ENCODE data around the gene CPEB2.

The CPEB2 gene

GRCh38 chr4:15001869-15002658, at the start of gene CPEB2:
CPEB2 (plus strand) TSS chr4:15002481; CDS start chr4:15002674, 193 bp downstream.
- peak; percentile 97 for DNase-seq

DNA sequence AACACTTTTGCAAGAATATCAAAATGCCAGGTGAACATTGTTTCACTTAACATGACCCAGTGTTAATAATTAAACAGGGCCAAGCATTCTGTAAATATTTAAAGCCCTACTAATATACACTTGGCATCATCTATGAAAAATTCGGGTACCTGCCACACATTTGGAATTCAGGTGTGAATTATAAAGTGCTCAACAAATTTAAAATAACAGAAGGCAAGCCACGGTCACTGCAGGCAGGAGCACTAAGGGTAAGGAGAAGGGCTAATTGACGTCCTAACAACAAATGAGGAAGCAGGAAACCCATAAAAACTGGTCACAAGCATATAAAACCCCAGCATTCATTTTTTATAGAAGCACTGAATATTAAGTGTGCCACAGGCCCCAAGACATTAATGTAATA, 43.8 kb upstream of the CPEB2 start:
- DNase-seq, result no peak

- no peak for DNase-seq
Measured at GRCh38 chr4:14961292-14961691, 41.0 kb upstream of the CPEB2 start.

- no peak for DNase-seq
Measured at GRCh38 chr4:14965071-14965470, 37.2 kb upstream of the CPEB2 start.

GRCh38 chr4:14967982-14968381, 34.3 kb upstream of the CPEB2 start:
- no peak for DNase-seq

- DNase-seq, result no peak
Measured at GRCh38 chr4:14977830-14978229, 24.5 kb upstream of the CPEB2 start.

DNA sequence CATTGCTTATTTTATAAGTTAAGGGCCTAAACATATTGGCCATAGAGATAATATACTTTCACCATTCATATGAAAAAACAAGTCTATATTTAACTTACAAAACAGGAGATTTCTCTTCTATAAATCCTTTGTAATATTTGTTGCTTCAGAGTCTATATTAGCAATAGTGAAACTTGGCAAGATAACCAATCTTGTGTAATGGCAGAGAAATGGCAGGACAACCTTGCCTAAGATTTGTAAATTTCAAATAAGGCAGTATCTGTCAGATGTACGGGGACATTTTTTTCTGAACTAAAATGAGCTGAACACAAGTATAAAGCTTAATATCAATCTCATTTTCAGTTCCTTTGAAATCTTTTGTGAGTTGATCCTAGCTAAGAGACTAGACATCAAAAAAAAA, 17.8 kb upstream of the CPEB2 start:
- DNase-seq, result no peak

- DNase-seq, result no peak
Measured at GRCh38 chr4:14985161-14985560, 17.1 kb upstream of the CPEB2 start.

- no peak for DNase-seq
Measured at GRCh38 chr4:14985843-14986242, 16.4 kb upstream of the CPEB2 start.

DNA sequence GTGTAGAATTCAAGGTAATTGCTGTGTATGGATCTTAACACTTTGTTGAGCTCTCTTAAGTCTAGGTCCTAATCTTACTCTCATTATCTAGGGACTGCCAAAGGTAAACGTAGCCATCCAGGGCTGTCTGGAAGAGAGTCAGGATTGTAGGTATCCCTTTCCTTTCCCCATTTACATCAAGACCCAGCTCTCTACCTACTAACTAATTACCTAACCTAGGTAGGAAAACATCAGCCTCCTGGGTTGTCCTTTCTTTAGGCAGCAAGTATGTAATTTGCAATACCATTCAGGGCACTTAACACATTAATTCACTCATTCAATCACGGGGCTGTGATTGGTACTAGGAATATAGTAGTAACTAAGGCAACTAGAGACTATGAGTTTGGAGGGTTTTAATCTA, 15.2 kb upstream of the CPEB2 start:
- no peak for DNase-seq

- no peak for DNase-seq
Measured at GRCh38 chr4:14990484-14990883, 11.8 kb upstream of the CPEB2 start.

DNA sequence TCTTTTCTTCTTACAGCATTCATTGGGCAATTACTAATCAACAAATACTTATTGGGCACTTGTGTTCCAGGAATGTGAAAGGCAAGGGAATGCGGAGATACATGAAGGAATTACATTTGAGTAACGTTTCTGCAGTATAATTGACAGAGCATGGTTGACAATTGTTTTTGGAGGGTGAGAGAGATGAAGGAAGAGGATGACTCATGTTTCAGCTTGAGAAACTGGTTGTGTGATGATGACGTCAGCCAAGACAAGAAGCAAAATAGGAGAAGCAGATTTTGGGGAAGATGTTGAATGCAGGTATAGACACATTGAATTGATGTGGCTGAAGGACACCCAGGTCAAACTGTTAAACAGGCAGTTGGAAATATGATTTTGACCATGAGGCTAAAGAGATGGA, 8.0 kb upstream of the CPEB2 start:
- DNase-seq, result peak; percentile 5

- peak; percentile 52 for DNase-seq
Measured at GRCh38 chr4:15001248-15001868, 923 bp upstream of the CPEB2 start.

- peak; percentile 75 for DNase-seq
Measured at GRCh38 chr4:15002659-15003400, 549 bp downstream of the CPEB2 start.

DNA sequence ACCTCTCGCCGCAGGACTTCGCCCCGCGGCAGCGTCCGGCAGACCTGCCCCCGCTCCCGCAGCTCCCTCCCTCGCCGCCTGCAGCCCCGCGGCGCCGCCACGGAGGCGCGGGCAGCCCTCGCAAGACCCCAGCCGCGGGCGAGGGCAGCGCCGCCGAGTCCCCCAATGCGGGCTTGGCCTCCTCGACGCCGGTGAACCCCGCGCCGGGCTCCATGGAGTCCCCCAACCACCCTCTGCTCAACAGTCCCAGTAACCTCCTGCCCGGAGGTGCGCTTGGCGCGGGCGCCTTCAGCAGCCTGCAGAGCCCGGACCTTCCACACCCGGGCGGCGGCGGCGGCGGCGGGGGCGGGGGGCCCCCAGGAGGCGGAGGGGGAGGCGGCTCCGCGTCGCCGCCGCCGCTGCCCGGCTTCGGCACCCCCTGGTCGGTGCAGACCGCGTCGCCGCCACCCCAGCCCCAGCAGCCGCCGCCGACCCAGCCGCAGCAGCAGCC, 1.2 kb downstream of the CPEB2 start:
- DNase-seq, result peak; percentile 39

- DNase-seq, result peak; percentile 8
Measured at GRCh38 chr4:15003891-15004738, 1.8 kb downstream of the CPEB2 start.

- peak; percentile 28 for DNase-seq
Measured at GRCh38 chr4:15004739-15005301, 2.5 kb downstream of the CPEB2 start.

GRCh38 chr4:15005474-15006115, 3.3 kb downstream of the CPEB2 start:
- DNase-seq, result no peak

- DNase-seq, result no peak
Measured at GRCh38 chr4:15006416-15007024, 4.2 kb downstream of the CPEB2 start.

GRCh38 chr4:15007201-15007600, 4.9 kb downstream of the CPEB2 start:
- DNase-seq, result no peak

DNA sequence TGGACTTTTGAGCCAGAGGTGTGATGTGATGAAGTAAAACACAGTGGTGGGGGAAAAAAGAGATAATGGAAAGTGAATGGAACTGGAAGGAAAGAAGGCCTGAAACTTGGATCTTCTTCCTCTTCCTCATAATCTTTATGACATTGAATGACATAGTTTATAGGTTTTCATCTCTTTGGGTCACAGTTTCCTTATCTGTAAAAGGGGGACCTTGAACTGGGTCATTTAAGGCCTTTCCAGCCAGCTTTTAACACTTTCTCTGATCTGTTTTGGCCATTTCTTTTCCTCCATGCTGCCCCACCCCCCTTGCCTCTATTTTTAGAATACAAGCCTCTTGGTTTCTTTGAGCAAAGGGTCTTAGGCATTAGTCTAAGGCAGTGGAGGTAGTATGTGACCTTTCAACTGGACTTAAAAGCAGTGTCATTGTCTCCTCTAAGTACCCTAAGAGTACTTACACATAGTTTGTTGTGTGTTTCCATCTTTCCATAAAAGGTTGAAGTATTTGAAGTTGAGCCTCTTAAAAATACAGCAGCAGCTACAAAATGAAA, 7.8 kb downstream of the CPEB2 start:
- DNase-seq, result no peak
